Heart left ventricle (tissue), 16 donors: Measurements from ENCODE around the gene TEX264. TPM values are rescaled to one million over a fixed set of nuclear protein-coding genes. Genes with fewer than 3 reads are reported as not detected.

Source experiments
- ATAC-seq, 4 donors: fragments of 200-7000 bp; cut with Tn5 transposase; one replicate each; pipeline ENCODE4 v1.9.1; 2020 to 2022; ENCODE audit warnings: moderate library complexity in 4 of 4, mild to moderate bottlenecking in 3 of 4, moderate number of reproducible peaks in 1 of 4
- DNase-seq, 5 donors: peaks; one replicate each; pipeline ENCODE4 v3.0.0-alpha.2; 2020
- H3K27ac ChIP-seq, 12 donors: fragments of 200-600 bp; sonication (generic) in 4 of 12; one replicate each; pipeline versions ENCODE4 v1.5.0 to v1.8.0; 2016 to 2022; ENCODE audit warnings: mild to moderate bottlenecking in 2 of 12
- H3K27me3 ChIP-seq, 9 donors: fragments of 200-600 bp; sonication (generic) in 2 of 9; one replicate each; pipeline versions ENCODE4 v1.5.1 to v1.8.0; 2016 to 2022; ENCODE audit warnings: mild to moderate bottlenecking in 3 of 9
- H3K36me3 ChIP-seq, 9 donors: fragments of 200-600 bp; sonication (generic) in 2 of 9; one replicate each; pipeline versions ENCODE4 v1.5.0 to v1.8.0; 2018 to 2022; ENCODE audit warnings: mild to moderate bottlenecking in 2 of 9
- H3K4me1 ChIP-seq, 12 donors: fragments of 200-600 bp; sonication (generic) in 4 of 12; one replicate each; pipeline versions ENCODE4 v1.5.0 to v1.8.0; 2016 to 2022; ENCODE audit warnings: mild to moderate bottlenecking in 3 of 12
- H3K4me3 ChIP-seq, 12 donors: fragments of 200-600 bp; sonication (generic) in 4 of 12; one replicate each; pipeline versions ENCODE4 v1.5.0 to v1.8.0; 2017 to 2022; ENCODE audit warnings: mild to moderate bottlenecking in 9 of 12, moderate library complexity in 4 of 12
- H3K9me3 ChIP-seq, 12 donors: fragments of 200-600 bp; sonication (generic) in 4 of 12; one replicate each; pipeline versions ENCODE4 v1.5.0 to v1.8.0; 2016 to 2022; ENCODE audit warnings: mild to moderate bottlenecking in 1 of 12
- CTCF ChIP-seq, 12 donors: fragments of 200-600 bp; sonication (generic) in 4 of 12; IDR thresholded peaks; one replicate each; pipeline versions ENCODE4 v1.5.0 to v1.8.0; 2018 to 2022; ENCODE audit warnings: antibody characterized with exemption in 12 of 12, mild to moderate bottlenecking in 5 of 12
- POLR2A ChIP-seq, 2 donors: fragments of 450-650 bp; IDR thresholded peaks; one replicate each; pipeline ENCODE4 v1.6.1; 2017; ENCODE audit warnings: antibody characterized with exemption in 2 of 2, mild to moderate bottlenecking in 2 of 2, moderate library complexity in 2 of 2
- WGBS, 4 donors: extraction: QIAGEN DNeasy Blood & Tissue Kit in 2 of 4; methylation state at CpG; one replicate each; pipeline versions ENCODE4 v1.1.5 to v1.1.7; 2013 to 2018; 5-methylcytosine and 5-hydroxymethylcytosine counted together
- intact Hi-C, 10 donors: fragments of 100-400 bp; cut with DNase I; formaldehyde crosslinking; loops; one replicate each; pipeline versions ENCODE4 v1.11.1 to v1.14.2; 2022
- polyA plus RNA-seq, 2 donors: library from polyadenylated mRNA; stranded (reverse); fragments of 200-250 nt; gene quantifications; one replicate each; pipeline ENCODE4 v1.2.3, GENCODE V29; 2013
- total RNA-seq, 9 donors: library from RNA; depleted of rRNA in 2 of 9; stranded (reverse); fragments of >200 nt in 2 of 9; fragmentation: NEBNext Ultra II Directional in 3 of 9; extraction: Animal tissue kit (Norgen Biotek cat#: 25700) in 3 of 9; gene quantifications; one replicate each; pipeline versions ENCODE4 v1.1.0 to v1.2.4, GENCODE V29; 2016 to 2023
- donor health status: ischemic (EF 13 %, LVEDD 7.1; RV severe dilation, severe dysfunction).
- donor health status: healthy with polysubstance abuse.
- donor health status: DM: no; HTN: yes; CAD: no.
- donor health status: DM: no; HTN: no; CAD: no.
- donor health status: ischemic (EF 25% LVEDD 6.9; RV normal size, moderate dysfunction).
- donor health status: ischemic (EF 25% LVEDD 5.7; RV mildly dilated, moderate dysfunction).
- donor health status: healthy.
- donor health status: DM: yes; HTN: yes; CAD: no.
- donor health status: ischemic (EF 35%, LVEDD 5.7; RV mildly dilated, moderate dysfunction).
- donor health status: nonischemic (EF 11% LVEDD 7.7; RV severe dilation, severe dysfunction).
- donor health status: DM: yes; HTN: yes; CAD: no.
- donor health status: PGD.
- donor health status: ischemic (EF 29% LVEDD 5.4; RV normal size, mild dysfunction).
- donor health status: nonischemic (EF 23%, LVEDD 6.1; RV moderate dilation, normal function).

The TEX264 gene
- total and polyA plus RNA-seq, 11 donors, result 29.5 to 69.0 (median 40.0) TPM

- H3K4me3 ChIP-seq, result no peak overlapping the region
- H3K9me3 ChIP-seq, result no peaks in the 10 kb centered on the region
- no peak for DNase-seq
- H3K4me1 ChIP-seq, result peaks cover 0 to 18% (median 0%) of the 10 kb centered on the region in 12 donors
- intact Hi-C loops, result no loop called here
- H3K27ac ChIP-seq, result no peak overlapping the region
- peaks cover 0 to 92% (median 50%) of the 10 kb centered on the region in 9 donors for H3K36me3 ChIP-seq
- WGBS, 4 donors, result 63 to 83% (median 69%) methylated on average over 6 of the region's 6 CpGs
- no peaks in the 10 kb centered on the region for H3K27me3 ChIP-seq
- TF ChIP-seq CTCF (IDR thresholded peaks at IDR 0.05) (no peak), POLR2A (IDR thresholded peaks at IDR 0.05) (no peak)
- peak in 2 of 4 donors; percentile 29 to 50 for ATAC-seq
These were observed 27.2 kb downstream of the TEX264 start for GRCh38 chr3:51698209-51698608.

GRCh38 chr3:51700403-51700802 lies 29.4 kb downstream of the TEX264 start:
- Histone ChIP-seq H3K9me3 (no peaks in the 10 kb centered on the region), H3K4me1 (peaks cover 0 to 18% (median 0%) of the 10 kb centered on the region in 12 donors), H3K4me3 (no peak overlapping the region), H3K27me3 (no peaks in the 10 kb centered on the region), H3K27ac (no peak overlapping the region), H3K36me3 (peaks cover 0 to 93% (median 57%) of the 10 kb centered on the region in 9 donors)
- no peak for TF ChIP-seq POLR2A (IDR thresholded peaks at IDR 0.05)
- no peak for TF ChIP-seq CTCF (IDR thresholded peaks at IDR 0.05)
- ATAC-seq, result no peak
- intact Hi-C loops, result no loop called here
- DNase-seq, result peak in 1 of 5 donors; percentile 4
- 70 to 99% (median 85%) methylated on average over 2 of the region's 2 CpGs for WGBS, 4 donors

- 95 to 100% (median 100%) methylated on average over 1 to 2 of the region's 2 CpGs for WGBS, 4 donors
- no peak for TF ChIP-seq CTCF (IDR thresholded peaks at IDR 0.05)
- TF ChIP-seq POLR2A (IDR thresholded peaks at IDR 0.05), result no peak
- H3K4me3 ChIP-seq, result no peak overlapping the region
- H3K27me3 ChIP-seq, result no peaks in the 10 kb centered on the region
- peaks cover 0 to 22% (median under 1%) of the 10 kb centered on the region in 12 donors for H3K4me1 ChIP-seq
- intact Hi-C loops, result loop anchor here in 1 of 10 donors (2.0 kb wide), 1 partner anchor 59 kb away; no protein-coding TSS in a partner anchor
- peaks cover 0 to 83% (median 55%) of the 10 kb centered on the region in 9 donors for H3K36me3 ChIP-seq
- no peaks in the 10 kb centered on the region for H3K9me3 ChIP-seq
- peak in 2 of 5 donors; percentile 4 to 15 for DNase-seq
- ATAC-seq, result no peak
- no peak overlapping the region for H3K27ac ChIP-seq
These were observed 31.1 kb downstream of the TEX264 start for GRCh38 chr3:51702156-51702555.

GRCh38 chr3:51703068-51703760 lies 32.2 kb downstream of the TEX264 start:
- TF ChIP-seq CTCF (IDR thresholded peaks at IDR 0.05) (no peak), POLR2A (IDR thresholded peaks at IDR 0.05) (no peak)
- Histone ChIP-seq H3K4me1 (peaks cover 0 to 21% (median 2%) of the 10 kb centered on the region in 12 donors), H3K36me3 (peaks cover 0 to 73% (median 51%) of the 10 kb centered on the region in 9 donors), H3K27me3 (no peaks in the 10 kb centered on the region), H3K27ac (no peak overlapping the region), H3K4me3 (no peak overlapping the region), H3K9me3 (no peaks in the 10 kb centered on the region)
- ATAC-seq, result no peak
- WGBS, 4 donors, result 42 to 64% (median 54%) methylated on average over 5 to 6 of the region's 6 CpGs
- DNase-seq, result peak in 3 of 5 donors; percentile 4 to 39 (median 11)
- intact Hi-C loops, result loop anchor here in 1 of 10 donors (2.0 kb wide), 1 partner anchor 58 kb away; no protein-coding TSS in a partner anchor
